Breast epithelium (tissue), 4 donors: Measurements from ENCODE around the gene DENND5B. TPM values are rescaled to one million over a fixed set of nuclear protein-coding genes. Genes with fewer than 3 reads are reported as not detected.

Source experiments
- DNase-seq, 2 donors: peaks; one replicate each; pipeline ENCODE4 v3.0.0-alpha.2; 2019; ENCODE audit warnings: low spot score in 2 of 2
- H3K27ac ChIP-seq, 2 donors: fragments of 200-600 bp; sonication (generic) in 1 of 2; one replicate each; pipeline ENCODE4 v1.5.1; 2016 to 2019; ENCODE audit warnings: mild to moderate bottlenecking in 1 of 2
- H3K27me3 ChIP-seq, 2 donors: fragments of 200-600 bp; sonication (generic) in 1 of 2; one replicate each; pipeline versions ENCODE4 v1.5.1 to v1.6.0; 2017 to 2019; ENCODE audit warnings: control low read depth in 1 of 2, mild to moderate bottlenecking in 1 of 2
- H3K36me3 ChIP-seq: fragments of 200-600 bp; one replicate; pipeline ENCODE4 v1.5.1; 2019
- H3K4me1 ChIP-seq, 2 donors: fragments of 200-600 bp; sonication (generic); one replicate each; pipeline ENCODE4 v1.5.1; 2016 to 2019; ENCODE audit warnings: control low read depth in 1 of 2
- H3K4me3 ChIP-seq, 3 donors: fragments of 200-600 bp; sonication (generic); 1 replicate in 2 of 3; 2 replicates in 1 of 3; pipeline ENCODE4 v1.5.1; 2016 to 2019; ENCODE audit warnings: mild to moderate bottlenecking in 3 of 3, moderate library complexity in 2 of 3
- H3K9me3 ChIP-seq, 2 donors: fragments of 200-600 bp; sonication (generic) in 1 of 2; one replicate each; pipeline ENCODE4 v1.5.1; 2016 to 2019; ENCODE audit warnings: control low read depth in 1 of 2
- CTCF ChIP-seq, 3 donors: fragments of 450-650 bp; IDR thresholded peaks; one replicate each; pipeline ENCODE4 v1.5.1; 2016 to 2017; ENCODE audit warnings: antibody characterized with exemption in 3 of 3, mild to moderate bottlenecking in 3 of 3, moderate library complexity in 3 of 3
- POLR2A ChIP-seq: fragments of 450-650 bp; IDR thresholded peaks from one replicate; pipeline ENCODE4 v1.6.1; 2016; ENCODE audit warnings: antibody characterized with exemption, mild to moderate bottlenecking, moderate library complexity
- POLR2AphosphoS5 ChIP-seq, 3 donors: sonication (generic); formaldehyde crosslinking; IDR thresholded peaks; one replicate each; pipeline ENCODE4 v1.6.1; 2017; ENCODE audit warnings: antibody characterized with exemption in 3 of 3
- intact Hi-C: fragments of 100-400 bp; cut with DNase I; formaldehyde crosslinking; loops from one replicate; pipeline ENCODE4 v1.15.1; 2023; ENCODE audit warnings: low total_unique reads
- total RNA-seq, 3 donors: library from RNA; depleted of rRNA; stranded (reverse); fragments of >200 nt; gene quantifications; one replicate each; pipeline ENCODE4 v1.1.0, GENCODE V29; 2016

Gene DENND5B
- total RNA-seq, 3 donors from 2014 or later = 16.0 to 18.7 (median 17.7) TPM

- Histone ChIP-seq H3K36me3 (no peaks in the 10 kb centered on the region), H3K9me3 (no peaks in the 10 kb centered on the region), H3K27ac (no peak overlapping the region), H3K4me3 (no peak overlapping the region), H3K27me3 (no peaks in the 10 kb centered on the region), H3K4me1 (no peaks in the 10 kb centered on the region)
- TF ChIP-seq POLR2A (no peak), CTCF (IDR thresholded peaks at IDR 0.05) (no peak), POLR2AphosphoS5 (IDR thresholded peaks at IDR 0.05) (no peak)
- intact Hi-C loops = no loop called here
- no peak for DNase-seq
Measured at GRCh38 chr12:31474751-31475150, 116.2 kb downstream of the DENND5B start.

- H3K36me3 ChIP-seq = no peaks in the 10 kb centered on the region
- intact Hi-C loops = no loop called here
- H3K27ac ChIP-seq = no peak overlapping the region
- no peak overlapping the region for H3K4me3 ChIP-seq
- DNase-seq = no peak
- H3K9me3 ChIP-seq = no peaks in the 10 kb centered on the region
- H3K4me1 ChIP-seq = no peaks in the 10 kb centered on the region
- H3K27me3 ChIP-seq = no peaks in the 10 kb centered on the region
- TF ChIP-seq POLR2A = no peak
- no peak for TF ChIP-seq POLR2AphosphoS5 (IDR thresholded peaks at IDR 0.05)
- no peak for TF ChIP-seq CTCF (IDR thresholded peaks at IDR 0.05)
Measured at GRCh38 chr12:31471823-31472222, 119.1 kb downstream of the DENND5B start.

DNA sequence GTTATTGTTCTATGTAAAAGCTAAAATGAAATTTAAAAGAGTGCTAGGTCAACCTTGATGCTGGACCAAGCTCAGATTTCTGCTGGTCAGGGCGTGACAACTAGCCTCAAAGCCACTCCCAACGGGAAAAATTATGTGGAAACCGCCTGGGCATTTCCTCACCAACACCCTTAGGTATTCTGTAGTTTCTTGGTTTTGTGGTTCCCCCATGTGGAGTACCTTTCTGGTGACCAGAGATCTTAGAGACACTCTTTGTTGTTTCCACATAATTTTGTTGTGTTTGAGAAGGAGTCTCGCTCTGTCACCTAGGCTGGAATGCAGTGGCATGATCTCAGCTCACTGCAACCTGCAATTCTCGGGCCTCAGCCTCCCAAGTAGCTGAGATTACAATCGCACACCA is 119.9 kb downstream of the DENND5B start:
- no peak overlapping the region for H3K4me3 ChIP-seq
- intact Hi-C loops = no loop called here
- TF ChIP-seq POLR2AphosphoS5 (IDR thresholded peaks at IDR 0.05) (no peak), POLR2A (no peak), CTCF (IDR thresholded peaks at IDR 0.05) (no peak)

GRCh38 chr12:31470459-31470858 is 120.5 kb downstream of the DENND5B start:
- Histone ChIP-seq H3K36me3 (no peaks in the 10 kb centered on the region), H3K9me3 (no peaks in the 10 kb centered on the region), H3K27me3 (no peaks in the 10 kb centered on the region), H3K4me3 (no peak overlapping the region), H3K4me1 (no peaks in the 10 kb centered on the region), H3K27ac (no peak overlapping the region)
- intact Hi-C loops = no loop called here
- TF ChIP-seq POLR2AphosphoS5 (IDR thresholded peaks at IDR 0.05) = no peak
- no peak for TF ChIP-seq POLR2A
- no peak for TF ChIP-seq CTCF (IDR thresholded peaks at IDR 0.05)
- DNase-seq = no peak

More for the DNA sequence above, 119.9 kb downstream of the DENND5B start:
- Histone ChIP-seq H3K27ac (no peak overlapping the region), H3K36me3 (no peaks in the 10 kb centered on the region), H3K4me1 (no peaks in the 10 kb centered on the region), H3K27me3 (no peaks in the 10 kb centered on the region), H3K9me3 (no peaks in the 10 kb centered on the region)
- DNase-seq = no peak

DNA sequence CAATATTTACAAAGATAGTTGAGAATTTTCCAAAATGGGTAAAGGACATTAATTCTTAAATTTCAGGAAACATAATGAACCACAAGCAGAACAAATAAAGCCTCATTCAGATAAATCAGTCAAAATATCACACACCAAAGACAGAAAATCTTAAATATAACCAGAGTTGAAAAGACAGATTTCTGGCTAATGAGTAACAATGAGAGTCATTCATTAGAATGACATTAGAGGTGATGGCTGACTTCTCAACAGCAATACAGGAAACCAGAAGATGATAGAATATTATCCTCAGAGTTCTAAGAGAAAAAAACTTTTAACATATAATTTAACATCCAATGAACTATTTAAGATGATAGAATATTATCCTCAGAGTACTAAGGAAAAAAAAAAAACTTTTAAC is 124.2 kb downstream of the DENND5B start:
- intact Hi-C loops = no loop called here
- no peaks in the 10 kb centered on the region for H3K36me3 ChIP-seq
- no peaks in the 10 kb centered on the region for H3K4me1 ChIP-seq

More for the DNA sequence above, 124.2 kb downstream of the DENND5B start:
- Histone ChIP-seq H3K9me3 (no peaks in the 10 kb centered on the region), H3K4me3 (no peak overlapping the region), H3K27me3 (no peaks in the 10 kb centered on the region), H3K27ac (no peak overlapping the region)
- no peak for TF ChIP-seq POLR2AphosphoS5 (IDR thresholded peaks at IDR 0.05)
- no peak for TF ChIP-seq POLR2A
- no peak for TF ChIP-seq CTCF (IDR thresholded peaks at IDR 0.05)
- no peak for DNase-seq
